H1 (cell line): ENCODE data around the gene SIAH3. TPM values are rescaled to one million over a fixed set of nuclear protein-coding genes. Genes with fewer than 3 reads are reported as not detected.
A peak's percentile ranks its signal among the peaks of the same experiment; 100 is the strongest.

ENCODE experiments used
- CTCF ChIA-PET: fragments of 300-600 bp; sonication (Branson Sonifier 250); formaldehyde crosslinking; loops from one replicate; lab custom pipeline; 2021; ENCODE audit not compliant: partially characterized antibody; lab: Charles Lee
- POLR2A ChIA-PET: fragments of 300-600 bp; sonication (Branson Sonifier 250); formaldehyde crosslinking; loops from one replicate; lab custom pipeline; 2021; ENCODE audit warnings: inconsistent platforms; ENCODE audit not compliant: partially characterized antibody; lab: Charles Lee
- DNase-seq, 2 experiments: peaks; one replicate each; pipeline versions ENCODE4 v3.0.0 to v3.0.0-alpha.2; 2010 to 2022; ENCODE audit warnings: low spot score in 2 of 2, low read depth in 1 of 2, mixed read lengths in 1 of 2
- FAIRE-seq: peaks from 2 replicates; lab custom pipeline; 2011; peaks lifted over from hg19 to GRCh38; lab: Jason Lieb, UNC
- H2AFZ ChIP-seq: 2 replicates; pipeline ENCODE4 v1.8.1; 2012; ENCODE audit warnings: low read length, inconsistent platforms
- H2AK5ac ChIP-seq: 2 replicates; pipeline ENCODE4 v1.6.1; 2013; ENCODE audit warnings: low read depth, low read length
- H2BK120ac ChIP-seq: replicated peaks from 2 replicates; pipeline ENCODE3; 2013; ENCODE audit warnings: low read depth, low read length, inconsistent platforms
- H2BK12ac ChIP-seq: 2 replicates; pipeline ENCODE4 v1.6.1; 2013; ENCODE audit warnings: low read depth, low read length
- H2BK15ac ChIP-seq: 2 replicates; pipeline ENCODE4 v1.6.1; 2013; ENCODE audit warnings: low read length
- H2BK20ac ChIP-seq: 2 replicates; pipeline ENCODE4 v1.6.1; 2013; ENCODE audit warnings: low read length
- H2BK5ac ChIP-seq: 2 replicates; pipeline ENCODE4 v1.6.1; 2013; ENCODE audit warnings: low read depth, low read length
- H3K14ac ChIP-seq: 2 replicates; pipeline ENCODE4 v1.6.1; 2013; ENCODE audit warnings: inconsistent platforms; ENCODE audit not compliant: insufficient read length
- H3K18ac ChIP-seq: 2 replicates; pipeline ENCODE4 v1.6.1; 2013; ENCODE audit warnings: low read length; ENCODE audit errors: extremely low read depth
- H3K23ac ChIP-seq: 2 replicates; pipeline ENCODE4 v1.6.1; 2013; ENCODE audit warnings: inconsistent platforms; ENCODE audit not compliant: insufficient read length
- H3K23me2 ChIP-seq: 2 replicates; pipeline ENCODE4 v1.6.1; 2013; ENCODE audit warnings: low read depth, low read length
- H3K27ac ChIP-seq: 2 replicates; pipeline ENCODE4 v1.6.1; 2011; ENCODE audit warnings: low read depth, low read length, inconsistent platforms
- H3K27me3 ChIP-seq, 4 experiments: replicated peaks in 1 of 4; 1 replicate in 1 of 4; 2 replicates in 3 of 4; pipeline versions ENCODE4 v1.6.1 to v1.8.1; 2011 to 2013; ENCODE audit warnings: low read length in 3 of 4, mild to moderate bottlenecking in 3 of 4, inconsistent platforms in 2 of 4, mixed read lengths in 2 of 4, moderate library complexity in 1 of 4; ENCODE audit not compliant: control insufficient read depth in 3 of 4, insufficient read depth in 3 of 4; ENCODE audit errors: extremely low read depth in 1 of 4
- H3K36me3 ChIP-seq, 4 experiments: 2 replicates each; pipeline versions ENCODE4 v1.6.1 to v1.8.1; 2011 to 2013; ENCODE audit warnings: mild to moderate bottlenecking in 4 of 4, low read length in 3 of 4, moderate library complexity in 2 of 4, control low read depth in 1 of 4, inconsistent platforms in 1 of 4; ENCODE audit not compliant: insufficient read depth in 4 of 4, control insufficient read depth in 2 of 4
- H3K4ac ChIP-seq: replicated peaks from 2 replicates; pipeline ENCODE3; 2013; ENCODE audit warnings: low read length, low read depth, mixed read lengths, inconsistent platforms; ENCODE audit not compliant: insufficient read length
- H3K4me1 ChIP-seq, 4 experiments: replicated peaks in 1 of 4; 1 replicate in 1 of 4; 2 replicates in 3 of 4; pipeline versions ENCODE4 v1.6.1 to v1.8.1; 2011 to 2013; ENCODE audit warnings: low read length in 3 of 4, inconsistent platforms in 2 of 4, mixed read lengths in 1 of 4; ENCODE audit not compliant: insufficient read depth in 4 of 4, control insufficient read depth in 3 of 4
- H3K4me2 ChIP-seq, 2 experiments: 2 replicates each; pipeline versions ENCODE4 v1.6.1 to v1.8.1; 2011 to 2013; ENCODE audit warnings: low read depth in 2 of 2, low read length in 2 of 2, control low read depth in 1 of 2, inconsistent platforms in 1 of 2, mild to moderate bottlenecking in 1 of 2; ENCODE audit not compliant: insufficient read depth in 1 of 2
- H3K4me3 ChIP-seq, 4 experiments: fragments of 200-600, 300-600 bp in 1 of 4; sonication (generic), shearing (Covaris generic), sonication (Bioruptor Twin) in 1 of 4; 2 replicates each; pipeline versions ENCODE4 v1.5.1 to v1.8.1; 2011 to 2016; ENCODE audit warnings: low read length in 4 of 4, low read depth in 3 of 4, control low read depth in 2 of 4, inconsistent platforms in 2 of 4, mild to moderate bottlenecking in 2 of 4, mixed read lengths in 1 of 4, moderate library complexity in 1 of 4; ENCODE audit not compliant: insufficient read depth in 2 of 4; ENCODE audit errors: extremely low read depth in 1 of 4
- H3K56ac ChIP-seq: replicated peaks from 2 replicates; pipeline ENCODE3; 2013; ENCODE audit warnings: low read depth, mild to moderate bottlenecking, mixed read lengths, low read length, inconsistent platforms; ENCODE audit not compliant: insufficient read length
- H3K79me1 ChIP-seq: 2 replicates; pipeline ENCODE4 v1.6.1; 2013; ENCODE audit warnings: low read depth, low read length, control low read depth
- H3K79me2 ChIP-seq, 2 experiments: 2 replicates each; pipeline versions ENCODE4 v1.6.1 to v1.8.1; 2012 to 2013; ENCODE audit warnings: low read length in 2 of 2, mild to moderate bottlenecking in 2 of 2, inconsistent platforms in 1 of 2; ENCODE audit not compliant: insufficient read depth in 2 of 2, control insufficient read depth in 1 of 2
- H3K9ac ChIP-seq, 4 experiments: replicated peaks in 1 of 4; 1 replicate in 1 of 4; 2 replicates in 3 of 4; pipeline versions ENCODE4 v1.6.1 to v1.8.1; 2011 to 2013; ENCODE audit warnings: low read depth in 3 of 4, low read length in 3 of 4, control low read depth in 2 of 4, mild to moderate bottlenecking in 2 of 4, moderate library complexity in 2 of 4, inconsistent platforms in 1 of 4; ENCODE audit errors: extremely low read depth in 1 of 4
- H3K9me3 ChIP-seq, 2 experiments: 2 replicates each; pipeline versions ENCODE4 v1.6.1 to v1.8.1; 2012 to 2013; ENCODE audit warnings: mild to moderate bottlenecking in 2 of 2, moderate library complexity in 2 of 2, control low read depth in 1 of 2, inconsistent platforms in 1 of 2, low read depth in 1 of 2, low read length in 1 of 2, mixed read lengths in 1 of 2; ENCODE audit not compliant: insufficient read depth in 2 of 2
- H4K20me1 ChIP-seq, 2 experiments: replicated peaks in 1 of 2; 2 replicates each; pipeline versions ENCODE3 to v1.8.1; 2011 to 2013; ENCODE audit warnings: inconsistent platforms in 2 of 2, low read length in 2 of 2, mild to moderate bottlenecking in 1 of 2; ENCODE audit not compliant: insufficient read depth in 2 of 2, control insufficient read depth in 1 of 2
- H4K5ac ChIP-seq: 2 replicates; pipeline ENCODE4 v1.6.1; 2013; ENCODE audit warnings: low read length, low read depth, mixed read lengths, inconsistent platforms; ENCODE audit not compliant: insufficient read length
- H4K8ac ChIP-seq: 2 replicates; pipeline ENCODE4 v1.8.0; 2013; ENCODE audit warnings: mild to moderate bottlenecking, moderate library complexity, low read length, inconsistent platforms; ENCODE audit not compliant: insufficient read depth; ENCODE audit errors: extremely low read depth
- H4K91ac ChIP-seq: replicated peaks from 2 replicates; pipeline ENCODE3; 2013; ENCODE audit warnings: low read length, mixed read lengths, inconsistent platforms; ENCODE audit not compliant: insufficient read length
- CEBPB ChIP-seq: IDR thresholded peaks from 2 replicates; pipeline ENCODE4 v1.6.1; 2012; ENCODE audit warnings: low read depth, low read length
- CTCF ChIP-seq, 3 experiments: IDR thresholded peaks; 1 replicate in 2 of 3; 2 replicates in 1 of 3; pipeline versions ENCODE4 v1.5.1 to v1.6.1; 2011; ENCODE audit warnings: low read length in 3 of 3, mild to moderate bottlenecking in 3 of 3, inconsistent platforms in 2 of 3, low read depth in 1 of 3, moderate library complexity in 1 of 3; ENCODE audit not compliant: insufficient read depth in 1 of 3; ENCODE audit errors: control extremely low read depth in 1 of 3
- E2F6 ChIP-seq: IDR thresholded peaks from 2 replicates; pipeline ENCODE4 v1.6.1; 2012; ENCODE audit warnings: inconsistent platforms
- JUN ChIP-seq: IDR thresholded peaks from 2 replicates; pipeline ENCODE4 v1.6.1; 2011; ENCODE audit warnings: low read depth, mild to moderate bottlenecking, improper control_type of control experiment, low read length
- NRF1 ChIP-seq: IDR thresholded peaks from 2 replicates; pipeline ENCODE4 v1.6.1; 2011; ENCODE audit warnings: mild to moderate bottlenecking, low read depth, low read length, improper control_type of control experiment
- POU5F1 ChIP-seq: IDR thresholded peaks from 2 replicates; pipeline ENCODE4 v1.6.1; 2011; ENCODE audit warnings: low read depth, mild to moderate bottlenecking, low read length, moderate library complexity
- RAD21 ChIP-seq, 2 experiments: IDR thresholded peaks in 1 of 2; conservative IDR thresholded peaks in 1 of 2; 2 replicates each; pipeline ENCODE4 v1.6.1; 2011; ENCODE audit warnings: low read depth in 2 of 2, low read length in 2 of 2, improper control_type of control experiment in 1 of 2, inconsistent platforms in 1 of 2, mild to moderate bottlenecking in 1 of 2, moderate library complexity in 1 of 2
- TAF1 ChIP-seq: IDR thresholded peaks from 2 replicates; pipeline ENCODE4 v1.6.1; 2011; ENCODE audit warnings: mild to moderate bottlenecking, low read depth, low read length
- YY1 ChIP-seq: IDR thresholded peaks from 2 replicates; pipeline ENCODE4 v1.6.1; 2011; ENCODE audit warnings: low read depth, mild to moderate bottlenecking, low read length
- WGBS, 2 experiments: shearing (Covaris generic) in 1 of 2; methylation state at CpG; one replicate each; pipeline versions ENCODE4 v1.1.6 to v1.1.7; 2013 to 2015; ENCODE audit warnings: low lambda C conversion rate in 2 of 2, mixed read lengths in 2 of 2, inconsistent platforms in 1 of 2, low coverage in 1 of 2, missing lambda C conversion rate in 1 of 2; ENCODE audit not compliant: insufficient replicate concordance in 2 of 2, insufficient coverage in 1 of 2, insufficient read length in 1 of 2; ENCODE audit errors: extremely low coverage in 1 of 2, missing lambda C conversion rate in 1 of 2; 5-methylcytosine and 5-hydroxymethylcytosine counted together
- polyA plus RNA-seq, 7 experiments: library from polyadenylated mRNA; depleted of rRNA in 3 of 7; stranded (reverse) in 5 of 7; unstranded in 2 of 7; fragments of >200 nt in 5 of 7; fragments of 200-250 nt in 2 of 7; gene quantifications; 1 replicate in 5 of 7; 2 replicates in 1 of 7; 4 replicates in 1 of 7; pipeline versions ENCODE4 v1.2.1 to v1.2.3, GENCODE V29; 2011 to 2013; ENCODE audit warnings: missing spikeins in 2 of 7, mixed read lengths in 2 of 7
- total RNA-seq: library from RNA; stranded (reverse); fragmentation: NEBNext Ultra II Directional; extraction: Animal tissue kit (Norgen Biotek cat#: 25700); gene quantifications from 2 replicates; pipeline ENCODE4 v1.2.1, GENCODE V29; 2021

Gene SIAH3
- total and polyA plus RNA-seq, 2 of the 8 experiments (the other 6 are each of a cell fraction or from before 2014, with no cell fraction given) = 0.15 to 0.17 TPM

GRCh38 chr13:45728759-45729158 is 122.8 kb downstream of the SIAH3 start:
- Histone ChIP-seq H3K4me3 (no peak overlapping the region), H2BK5ac (no peak overlapping the region), H3K14ac (no peak overlapping the region), H3K4ac (no peak overlapping the region), H3K23ac (no peak overlapping the region), H4K91ac (no peak overlapping the region), H2BK20ac (no peak overlapping the region), H3K9ac (no peak overlapping the region), H3K27ac (no peak overlapping the region), H2BK12ac (no peak overlapping the region), H3K4me1 (peaks cover 0 to 2% (median under 1%) of the 10 kb centered on the region in 4 experiments; a peak in 2 of 7 replicates), H3K9me3 (no peaks in the 10 kb centered on the region), H2BK15ac (no peak overlapping the region), H3K56ac (no peak overlapping the region), H4K20me1 (no peaks in the 10 kb centered on the region), H4K5ac (no peak overlapping the region), H2AK5ac (no peak overlapping the region), H3K36me3 (no peaks in the 10 kb centered on the region), H3K79me2 (no peaks in the 10 kb centered on the region), H2AFZ (peak overlapping the region; percentile 84; the same call in 1 of the 2 replicates), H2BK120ac (no peak overlapping the region), H4K8ac (no peak overlapping the region), H3K79me1 (no peaks in the 10 kb centered on the region), H3K27me3 (peaks cover 0 to 4% (median 0%) of the 10 kb centered on the region in 4 experiments; a peak in 2 of 7 replicates), H3K4me2 (no peak overlapping the region), H3K18ac (no peak overlapping the region), H3K23me2 (no peaks in the 10 kb centered on the region)
- DNase-seq (peak; percentile 36 to 56), FAIRE-seq (peak; percentile 72)
- ChIA-PET POLR2A (no interaction called here), CTCF (interaction anchor here (0.6 to 16.5 kb wide), 34 partner anchors 8 to 333 kb away, joined by 3 to 170 read pairs (median 3); partner anchors contain the start of gene ERICH6B)
- 46% methylated on average over 6 of the region's 6 CpGs; no CpG with 5 or more reads in 1 of the 2 experiments for WGBS, 2 experiments
- TF ChIP-seq CTCF (IDR thresholded peaks at IDR 0.05; ENCODE audit: control extremely low read depth in 1 of 3, insufficient read depth in 1 of 3, low read depth in 1 of 3, low read length in 3 of 3) = peak; percentile 65 to 89 (median 72)
- TF ChIP-seq JUN = no peak
- no peak for TF ChIP-seq POU5F1
- TF ChIP-seq CEBPB = no peak
- 0 out of 2 replicates have a peak, but pooled peaks have one; percentile 25 for TF ChIP-seq TAF1
- 0 out of 2 replicates have a peak, but pooled peaks have one; percentile 54 for TF ChIP-seq YY1
- no peak for TF ChIP-seq NRF1
- peak; percentile 85 for TF ChIP-seq E2F6
- TF ChIP-seq RAD21 (IDR thresholded peaks at IDR 0.05 in 1 of 2, conservative IDR thresholded peaks at IDR 0.05 in 1 of 2; ENCODE audit: low read depth in 2 of 2, low read length in 2 of 2) = peak; percentile 80 to 84
